Stimulated activated CD8-positive, alpha-beta memory T cell treated with anti-CD3 and anti-CD28 coated beads, Interleukin-12 subunit alpha, Interleukin-12 subunit beta, amount 100 ng/mL, for 1 hour (primary cell): ENCODE measurements around the gene TUBGCP2.

Experiments
- DNase-seq: peaks from one replicate; pipeline ENCODE4 v3.0.0-alpha.2; 2020; ENCODE audit warnings: low read depth

Gene TUBGCP2

GRCh38 chr10:133308421-133309099, at the start of gene TUBGCP2, which contains the start of gene ZNF511:
TUBGCP2 (minus strand) TSS chr10:133308872; CDS start chr10:133302941, 5,931 bp downstream.
ZNF511 (plus strand) TSS chr10:133308914; CDS start chr10:133308944, 30 bp downstream.
- peak; percentile 82 for DNase-seq

GRCh38 chr10:133357285-133358161, 48.9 kb upstream of the TUBGCP2 start, which contains the start of gene FUOM:
FUOM (minus strand) TSS chr10:133358019; CDS start chr10:133358007, 12 bp downstream.
- DNase-seq: peak; percentile 36

GRCh38 chr10:133356549-133357284, 48.0 kb upstream of the TUBGCP2 start:
- DNase-seq: no peak

GRCh38 chr10:133355991-133356390, 47.3 kb upstream of the TUBGCP2 start:
- no peak for DNase-seq

- no peak for DNase-seq
Observed at GRCh38 chr10:133355266-133355665, 46.6 kb upstream of the TUBGCP2 start.

- DNase-seq: no peak
Observed at GRCh38 chr10:133354672-133355240, 46.1 kb upstream of the TUBGCP2 start.

GRCh38 chr10:133353988-133354605, 45.4 kb upstream of the TUBGCP2 start:
- no peak for DNase-seq

GRCh38 chr10:133353202-133353959, 44.7 kb upstream of the TUBGCP2 start:
- no peak for DNase-seq

- no peak for DNase-seq
Observed at GRCh38 chr10:133351408-133352318, 43.0 kb upstream of the TUBGCP2 start.

- DNase-seq: no peak
Observed at GRCh38 chr10:133350950-133351329, 42.3 kb upstream of the TUBGCP2 start.

- no peak for DNase-seq
Observed at GRCh38 chr10:133350283-133350949, 41.7 kb upstream of the TUBGCP2 start.

- DNase-seq: no peak
Observed at GRCh38 chr10:133349577-133350011, 40.9 kb upstream of the TUBGCP2 start.

GRCh38 chr10:133349160-133349568, 40.5 kb upstream of the TUBGCP2 start:
- DNase-seq: no peak

- DNase-seq: no peak
Observed at GRCh38 chr10:133347710-133348517, 39.2 kb upstream of the TUBGCP2 start.

- no peak for DNase-seq
Observed at GRCh38 chr10:133346413-133346812, 37.7 kb upstream of the TUBGCP2 start.

- DNase-seq: no peak
Observed at GRCh38 chr10:133344236-133344635, 35.6 kb upstream of the TUBGCP2 start.

- DNase-seq: no peak
Observed at GRCh38 chr10:133343558-133343957, 34.9 kb upstream of the TUBGCP2 start.

GRCh38 chr10:133342942-133343341, 34.3 kb upstream of the TUBGCP2 start:
- no peak for DNase-seq
